HG02678 (cell line): Measurements from ENCODE around the gene ACTL7B.

Experiments
- ATAC-seq: cut with Tn5 transposase; IDR thresholded peaks from one replicate; pipeline ENCODE4 v1.9.1; 2021; ENCODE audit warnings: mild to moderate bottlenecking, moderate library complexity; ENCODE audit not compliant: unreplicated experiment

Gene ACTL7B

DNA sequence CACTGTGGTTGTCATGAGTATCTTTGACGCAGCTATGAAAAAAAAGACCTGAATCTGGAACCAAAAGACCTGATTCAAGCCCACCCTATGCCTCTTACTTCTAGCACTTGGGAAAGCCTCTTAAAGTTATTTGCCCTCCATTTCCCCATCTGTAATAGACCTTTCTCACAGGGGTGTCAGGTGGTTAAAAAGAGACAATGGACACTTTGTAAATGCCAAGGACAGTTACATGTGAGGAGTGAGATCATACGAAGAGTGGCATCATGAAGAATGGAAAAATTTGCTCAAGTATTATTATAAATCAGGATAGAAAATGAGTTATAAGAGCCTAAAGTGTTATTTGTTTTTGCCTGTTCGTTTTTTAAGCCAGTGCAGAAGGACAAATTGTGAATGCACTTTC is 46.5 kb downstream of the ACTL7B start:
- no peak for ATAC-seq
